Activated T-helper 17 cell treated with anti-CD3 and anti-CD28 coated beads, Interleukin-2, amount 50 U/mL, for 72 hours (primary cell): Measurements from ENCODE around the gene IVD. TPM values are rescaled to one million over a fixed set of nuclear protein-coding genes. Genes with fewer than 3 reads are reported as not detected.

Experiments used
- ATAC-seq: fragments of 150-1000 bp; cut with Tn5 transposase; replicated peaks from 2 replicates; pipeline ENCODE4 v1.10.0; 2021; ENCODE audit warnings: mild to moderate bottlenecking, moderate library complexity
- H3K27ac Mint-ChIP-seq: one replicate; pipeline ENCODE4 v1.8.0; 2022; ENCODE audit warnings: mixed read lengths
- H3K27me3 Mint-ChIP-seq: one replicate; pipeline ENCODE4 v1.8.0; 2022; ENCODE audit warnings: mixed read lengths
- H3K36me3 Mint-ChIP-seq: one replicate; pipeline ENCODE4 v1.8.0; 2022; ENCODE audit warnings: low read depth, mild to moderate bottlenecking, mixed read lengths
- H3K4me1 Mint-ChIP-seq: one replicate; pipeline ENCODE4 v1.8.0; 2022; ENCODE audit warnings: mixed read lengths
- H3K4me3 Mint-ChIP-seq: one replicate; pipeline ENCODE4 v1.8.0; 2022; ENCODE audit warnings: mild to moderate bottlenecking, mixed read lengths
- H3K9me3 Mint-ChIP-seq: one replicate; pipeline ENCODE4 v1.8.0; 2022; ENCODE audit warnings: mixed read lengths
- total RNA-seq, 2 donors: library from RNA; stranded (reverse); gene quantifications; one replicate each; pipeline ENCODE4 v1.2.3, GENCODE V29; 2022

The IVD gene
- total RNA-seq, 2 donors from 2014 or later, result 48.8 to 57.9 TPM

GRCh38 chr15:40463279-40463678 is 57.7 kb downstream of the IVD start:
- peaks cover 37% of the 10 kb centered on the region for H3K36me3 Mint-ChIP-seq
- H3K9me3 Mint-ChIP-seq, result no peaks in the 10 kb centered on the region
- H3K27ac Mint-ChIP-seq, result no peak overlapping the region
- H3K4me3 Mint-ChIP-seq, result no peak overlapping the region
- H3K27me3 Mint-ChIP-seq, result no peaks in the 10 kb centered on the region
- no peaks in the 10 kb centered on the region for H3K4me1 Mint-ChIP-seq
- no peak for ATAC-seq

- H3K36me3 Mint-ChIP-seq, result peaks cover 37% of the 10 kb centered on the region
- no peak overlapping the region for H3K4me3 Mint-ChIP-seq
- no peaks in the 10 kb centered on the region for H3K4me1 Mint-ChIP-seq
- H3K27ac Mint-ChIP-seq, result peak overlapping the region; percentile 50
- no peaks in the 10 kb centered on the region for H3K9me3 Mint-ChIP-seq
- H3K27me3 Mint-ChIP-seq, result no peaks in the 10 kb centered on the region
- no peak for ATAC-seq
Observed at GRCh38 chr15:40463886-40464545, 58.4 kb downstream of the IVD start.

GRCh38 chr15:40464595-40465185 is 59.1 kb downstream of the IVD start:
- H3K4me1 Mint-ChIP-seq, result peaks cover 6% of the 10 kb centered on the region
- no peaks in the 10 kb centered on the region for H3K9me3 Mint-ChIP-seq
- no peaks in the 10 kb centered on the region for H3K27me3 Mint-ChIP-seq
- H3K27ac Mint-ChIP-seq, result peak overlapping the region; percentile 50
- H3K36me3 Mint-ChIP-seq, result peaks cover 37% of the 10 kb centered on the region
- H3K4me3 Mint-ChIP-seq, result no peak overlapping the region
- no peak for ATAC-seq

- H3K4me3 Mint-ChIP-seq, result no peak overlapping the region
- H3K9me3 Mint-ChIP-seq, result no peaks in the 10 kb centered on the region
- H3K27me3 Mint-ChIP-seq, result no peaks in the 10 kb centered on the region
- peak overlapping the region; percentile 5 for H3K27ac Mint-ChIP-seq
- peaks cover 8% of the 10 kb centered on the region for H3K4me1 Mint-ChIP-seq
- no peak for ATAC-seq
- H3K36me3 Mint-ChIP-seq, result peaks cover 37% of the 10 kb centered on the region
Observed at GRCh38 chr15:40465939-40466338, 60.3 kb downstream of the IVD start.

GRCh38 chr15:40466426-40467260 is 61.0 kb downstream of the IVD start:
- Mint-ChIP-seq H3K9me3 (no peaks in the 10 kb centered on the region), H3K4me1 (peaks cover 10% of the 10 kb centered on the region), H3K27ac (peak overlapping the region; percentile 84), H3K36me3 (peaks cover 37% of the 10 kb centered on the region), H3K4me3 (no peak overlapping the region), H3K27me3 (no peaks in the 10 kb centered on the region)
- ATAC-seq, result no peak

- no peak overlapping the region for H3K4me3 Mint-ChIP-seq
- H3K27me3 Mint-ChIP-seq, result no peaks in the 10 kb centered on the region
- peaks cover 13% of the 10 kb centered on the region for H3K4me1 Mint-ChIP-seq
- no peak for ATAC-seq
- H3K36me3 Mint-ChIP-seq, result peaks cover 37% of the 10 kb centered on the region
- no peaks in the 10 kb centered on the region for H3K9me3 Mint-ChIP-seq
- peak overlapping the region; percentile 84 for H3K27ac Mint-ChIP-seq
Observed at GRCh38 chr15:40467261-40467615, 61.6 kb downstream of the IVD start.

GRCh38 chr15:40468898-40469331 is 63.3 kb downstream of the IVD start:
- H3K36me3 Mint-ChIP-seq, result peaks cover 25% of the 10 kb centered on the region
- no peak for ATAC-seq
- H3K4me3 Mint-ChIP-seq, result no peak overlapping the region
- H3K27me3 Mint-ChIP-seq, result no peaks in the 10 kb centered on the region
- peaks cover 13% of the 10 kb centered on the region for H3K4me1 Mint-ChIP-seq
- no peaks in the 10 kb centered on the region for H3K9me3 Mint-ChIP-seq
- no peak overlapping the region for H3K27ac Mint-ChIP-seq

GRCh38 chr15:40469776-40470390 is 64.3 kb downstream of the IVD start:
- peaks cover 13% of the 10 kb centered on the region for H3K4me1 Mint-ChIP-seq
- H3K36me3 Mint-ChIP-seq, result peaks cover 16% of the 10 kb centered on the region
- no peaks in the 10 kb centered on the region for H3K9me3 Mint-ChIP-seq
- H3K27me3 Mint-ChIP-seq, result no peaks in the 10 kb centered on the region
- H3K4me3 Mint-ChIP-seq, result peak overlapping the region; percentile 40
- peak overlapping the region; percentile 46 for H3K27ac Mint-ChIP-seq
- ATAC-seq, result no peak

- H3K9me3 Mint-ChIP-seq, result no peaks in the 10 kb centered on the region
- H3K27me3 Mint-ChIP-seq, result no peaks in the 10 kb centered on the region
- peak within 1 kb of the TSS; percentile 84 for H3K27ac Mint-ChIP-seq
- peaks cover 10% of the 10 kb centered on the region for H3K36me3 Mint-ChIP-seq
- peak; percentile 70 for ATAC-seq
- peak within 1 kb of the TSS; percentile 88 for H3K4me3 Mint-ChIP-seq
- peaks cover 13% of the 10 kb centered on the region for H3K4me1 Mint-ChIP-seq
Observed at GRCh38 chr15:40470423-40471104, 65.0 kb downstream of the IVD start, which contains the start of gene CHST14. TSS of gene CHST14 (plus strand) at chr15:40470984. CDS start at chr15:40471214, 230 bp downstream.

Other genes with a start within 250 kb of the IVD start
- 10 to 100 TPM; 85.7 to 99.5 TPM for gene BUB1B, start 244.7 kb upstream of the IVD start, total RNA-seq
- gene PAK6, start 166.7 kb upstream of the IVD start, total RNA-seq, result 1 to 10 TPM in 1 of 2 donors, under 1 TPM in 1; 0.42 to 1.4 TPM
- gene ANKRD63, start 122.7 kb upstream of the IVD start, total RNA-seq, result not detected
- gene PLCB2, start 97.9 kb upstream of the IVD start, total RNA-seq, result 100 to 1,000 TPM; 111 to 116 TPM
- 10 to 100 TPM; 10.8 to 11.0 TPM for gene INAFM2, start 82.1 kb upstream of the IVD start, total RNA-seq
- 1 to 10 TPM in 1 of 2 donors, under 1 TPM in 1; 0.78 to 2.7 TPM for gene CCDC9B, start 64.9 kb upstream of the IVD start, total RNA-seq
- gene PHGR1, start 54.8 kb upstream of the IVD start, total RNA-seq, result not detected
- gene DISP2, start 47.6 kb upstream of the IVD start, total RNA-seq, result 1 to 10 TPM in 1 of 2 donors, under 1 TPM in 1; 0.11 to 1.6 TPM
- gene KNSTRN, start 23.1 kb upstream of the IVD start, total RNA-seq, result 10 to 100 TPM; 48.5 to 65.9 TPM
- gene BAHD1, start 35.2 kb downstream of the IVD start, total RNA-seq, result 10 to 100 TPM; 16.6 to 20.3 TPM
- 10 to 100 TPM in 1 of 2 donors, 1 to 10 TPM in 1; 6.0 to 12.1 TPM for gene CHST14, start 65.2 kb downstream of the IVD start, total RNA-seq
- 10 to 100 TPM; 34.9 to 41.3 TPM for gene CCDC32, start 159.2 kb downstream of the IVD start, total RNA-seq
- 10 to 100 TPM in 1 of 2 donors, 1 to 10 TPM in 1; 8.5 to 14.2 TPM for gene RPUSD2, start 163.5 kb downstream of the IVD start, total RNA-seq
- gene KNL1, start 188.5 kb downstream of the IVD start, total RNA-seq, result 10 to 100 TPM; 25.0 to 39.1 TPM